WTC11 (cell line): Measurements from ENCODE around the gene IQSEC1. TPM values are rescaled to one million over a fixed set of nuclear protein-coding genes. Genes with fewer than 3 reads are reported as not detected.

Experiments
- ATAC-seq: fragments of 200-7000 bp; cut with Tn5 transposase; 2 replicates; pipeline ENCODE4 v1.10.0; 2021; ENCODE audit warnings: mild to moderate bottlenecking, moderate library complexity
- CTCF ChIA-PET: fragments of 300-600 bp; sonication (Branson Sonifier 250); formaldehyde crosslinking; loops from one replicate; lab custom pipeline; 2021; ENCODE audit warnings: antibody characterized with exemption; lab: Charles Lee
- POLR2A ChIA-PET: fragments of 350-600 bp; sonication (Branson Sonifier 250); formaldehyde crosslinking; loops from one replicate; lab custom pipeline; 2021; ENCODE audit warnings: antibody characterized with exemption; lab: Charles Lee
- DNase-seq: peaks from one replicate; pipeline ENCODE4 v3.0.0; 2021; ENCODE audit warnings: low spot score
- H3K27ac Mint-ChIP-seq: 2 replicates; pipeline ENCODE4 v1.8.0; 2021; ENCODE audit warnings: mixed read lengths
- H3K27me3 Mint-ChIP-seq: 2 replicates; pipeline ENCODE4 v1.8.0; 2021; ENCODE audit warnings: low read depth, mild to moderate bottlenecking, moderate library complexity, mixed read lengths
- H3K36me3 Mint-ChIP-seq: 2 replicates; pipeline ENCODE4 v1.8.0; 2021; ENCODE audit warnings: mixed read lengths
- H3K4me1 Mint-ChIP-seq: 2 replicates; pipeline ENCODE4 v1.8.0; 2022; ENCODE audit warnings: mixed read lengths
- H3K4me3 Mint-ChIP-seq: 2 replicates; pipeline ENCODE4 v1.8.0; 2021; ENCODE audit warnings: mild to moderate bottlenecking, moderate library complexity, mixed read lengths
- H3K9me3 Mint-ChIP-seq: 2 replicates; pipeline ENCODE4 v1.8.0; 2021; ENCODE audit warnings: mixed read lengths
- EMX1 ChIP-seq: fragments of 250-450 bp; sonication (Bioruptor Pico); IDR thresholded peaks from 2 replicates; pipeline ENCODE4 v1.8.0; 2021; ENCODE audit warnings: mild to moderate bottlenecking
- FOXJ3 ChIP-seq: sonication (generic); formaldehyde crosslinking; IDR thresholded peaks from 2 replicates; pipeline ENCODE4 v1.9.0; 2021; ENCODE audit warnings: missing genetic modification reagents, mild to moderate bottlenecking, borderline replicate concordance
- FOXP1 ChIP-seq: sonication (generic); formaldehyde crosslinking; IDR thresholded peaks from 2 replicates; pipeline ENCODE4 v1.8.0; 2022; ENCODE audit warnings: missing genetic modification reagents, mild to moderate bottlenecking, moderate library complexity, borderline replicate concordance
- GABPB1 ChIP-seq: sonication (generic); formaldehyde crosslinking; IDR thresholded peaks from 2 replicates; pipeline ENCODE4 v1.8.1; 2023; ENCODE audit warnings: mild to moderate bottlenecking, missing genetic modification reagents
- MXD4 ChIP-seq: fragments of 250-450 bp; sonication (Bioruptor Pico); IDR thresholded peaks from 2 replicates; pipeline ENCODE4 v1.8.0; 2021; ENCODE audit warnings: mild to moderate bottlenecking, moderate library complexity, borderline replicate concordance
- NFATC4 ChIP-seq: fragments of 250-450 bp; sonication (Bioruptor Pico); IDR thresholded peaks from 2 replicates; pipeline ENCODE4 v1.9.0; 2021; ENCODE audit warnings: mild to moderate bottlenecking
- NR1H2 ChIP-seq: sonication (generic); formaldehyde crosslinking; IDR thresholded peaks from 2 replicates; pipeline ENCODE4 v1.9.0; 2021; ENCODE audit warnings: mild to moderate bottlenecking, moderate library complexity, missing genetic modification reagents
- NR2C2 ChIP-seq: sonication (generic); formaldehyde crosslinking; IDR thresholded peaks from 2 replicates; pipeline ENCODE4 v1.8.0; 2022; ENCODE audit warnings: mild to moderate bottlenecking, missing genetic modification reagents
- NR3C1 ChIP-seq: sonication (generic); formaldehyde crosslinking; conservative IDR thresholded peaks from 2 replicates; pipeline ENCODE4 v1.8.1; 2023; ENCODE audit warnings: low read depth, mild to moderate bottlenecking, missing genetic modification reagents
- OVOL2 ChIP-seq: fragments of 250-450 bp; sonication (Bioruptor Pico); IDR thresholded peaks from 2 replicates; pipeline ENCODE4 v1.9.0; 2021; ENCODE audit warnings: mild to moderate bottlenecking, borderline replicate concordance
- SOX15 ChIP-seq: fragments of 250-450 bp; sonication (Bioruptor Pico); IDR thresholded peaks from 2 replicates; pipeline ENCODE4 v1.9.0; 2021; ENCODE audit warnings: mild to moderate bottlenecking
- TP53 ChIP-seq: sonication (generic); formaldehyde crosslinking; IDR thresholded peaks from 2 replicates; pipeline ENCODE4 v1.8.1; 2023; ENCODE audit warnings: mild to moderate bottlenecking, missing genetic modification reagents
- ZBTB21 ChIP-seq: sonication (generic); formaldehyde crosslinking; IDR thresholded peaks from 2 replicates; pipeline ENCODE4 v1.8.1; 2023; ENCODE audit warnings: mild to moderate bottlenecking, missing genetic modification reagents, borderline replicate concordance
- ZNF263 ChIP-seq: sonication (generic); formaldehyde crosslinking; IDR thresholded peaks from 2 replicates; pipeline ENCODE4 v1.8.1; 2022; ENCODE audit warnings: low read depth, mild to moderate bottlenecking, moderate library complexity, missing genetic modification reagents
- ZNF416 ChIP-seq: fragments of 250-450 bp; sonication (Bioruptor Pico); IDR thresholded peaks from 2 replicates; pipeline ENCODE4 v1.9.0; 2021; ENCODE audit warnings: mild to moderate bottlenecking, inconsistent platforms
- ZNF671 ChIP-seq: fragments of 250-450 bp; sonication (Bioruptor Pico); IDR thresholded peaks from 2 replicates; pipeline ENCODE4 v1.8.0; 2021; ENCODE audit warnings: mild to moderate bottlenecking
- total RNA-seq: library from RNA; stranded (reverse); gene quantifications from 3 replicates; pipeline ENCODE4 v1.2.3, GENCODE V29; 2021
- TF ChIP-seq, protein P1 (sequence below): fragments of 250-450 bp; sonication (Bioruptor Pico); IDR thresholded peaks from 2 replicates; pipeline ENCODE4 v1.9.0; 2021; ENCODE audit warnings: mild to moderate bottlenecking
- TF ChIP-seq, protein P2 (sequence below): sonication (generic); formaldehyde crosslinking; IDR thresholded peaks from 2 replicates; pipeline ENCODE4 v1.8.1; 2022; ENCODE audit warnings: mild to moderate bottlenecking, moderate library complexity, missing genetic modification reagents
- TF ChIP-seq, protein P3 (sequence below): sonication (generic); formaldehyde crosslinking; IDR thresholded peaks from 2 replicates; pipeline ENCODE4 v1.8.0; 2022; ENCODE audit warnings: mild to moderate bottlenecking, missing genetic modification reagents
- TF ChIP-seq, protein P4 (sequence below): sonication (generic); formaldehyde crosslinking; IDR thresholded peaks from 2 replicates; pipeline ENCODE4 v1.8.0; 2023; ENCODE audit warnings: mild to moderate bottlenecking, missing genetic modification reagents
- TF ChIP-seq, protein P5 (sequence below): sonication (generic); formaldehyde crosslinking; IDR thresholded peaks from 2 replicates; pipeline ENCODE4 v1.8.1; 2023; ENCODE audit warnings: mild to moderate bottlenecking, missing genetic modification reagents, moderate library complexity

The IQSEC1 gene
- total RNA-seq, 1 experiment from 2014 or later: 35.0 TPM

DNA sequence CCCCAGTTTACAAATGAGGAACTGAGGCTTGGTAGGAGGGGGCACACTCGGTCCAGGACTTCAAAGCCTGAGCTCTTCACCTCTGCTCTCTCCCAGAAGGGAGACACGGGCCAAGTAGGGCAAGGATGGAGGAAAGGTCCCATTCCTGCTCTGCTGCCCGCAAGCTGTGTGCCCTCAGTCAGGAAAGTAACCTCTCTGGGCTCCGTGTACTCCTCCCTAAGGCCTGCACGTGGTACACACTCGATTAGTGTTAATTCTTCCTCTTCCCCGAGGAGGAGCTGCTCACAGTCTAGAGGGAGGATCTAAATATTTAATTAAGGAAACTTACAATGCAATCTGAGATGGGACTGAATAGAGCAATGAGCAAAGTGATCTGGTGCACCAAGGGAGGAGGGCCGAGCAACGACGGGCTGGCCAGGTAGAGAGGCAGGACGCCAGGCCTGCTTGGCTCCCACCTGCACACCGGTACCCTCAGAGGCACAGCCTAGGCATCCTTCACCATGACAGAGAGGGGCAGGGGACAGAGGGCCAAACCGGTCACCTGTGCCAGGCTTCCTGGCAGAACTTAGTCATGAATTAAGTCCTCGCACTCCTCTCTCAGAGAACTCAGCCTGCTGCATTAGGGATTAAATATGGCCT lies 47.2 kb upstream of the IQSEC1 start (continued):
- TF ChIP-seq, protein P1, sequence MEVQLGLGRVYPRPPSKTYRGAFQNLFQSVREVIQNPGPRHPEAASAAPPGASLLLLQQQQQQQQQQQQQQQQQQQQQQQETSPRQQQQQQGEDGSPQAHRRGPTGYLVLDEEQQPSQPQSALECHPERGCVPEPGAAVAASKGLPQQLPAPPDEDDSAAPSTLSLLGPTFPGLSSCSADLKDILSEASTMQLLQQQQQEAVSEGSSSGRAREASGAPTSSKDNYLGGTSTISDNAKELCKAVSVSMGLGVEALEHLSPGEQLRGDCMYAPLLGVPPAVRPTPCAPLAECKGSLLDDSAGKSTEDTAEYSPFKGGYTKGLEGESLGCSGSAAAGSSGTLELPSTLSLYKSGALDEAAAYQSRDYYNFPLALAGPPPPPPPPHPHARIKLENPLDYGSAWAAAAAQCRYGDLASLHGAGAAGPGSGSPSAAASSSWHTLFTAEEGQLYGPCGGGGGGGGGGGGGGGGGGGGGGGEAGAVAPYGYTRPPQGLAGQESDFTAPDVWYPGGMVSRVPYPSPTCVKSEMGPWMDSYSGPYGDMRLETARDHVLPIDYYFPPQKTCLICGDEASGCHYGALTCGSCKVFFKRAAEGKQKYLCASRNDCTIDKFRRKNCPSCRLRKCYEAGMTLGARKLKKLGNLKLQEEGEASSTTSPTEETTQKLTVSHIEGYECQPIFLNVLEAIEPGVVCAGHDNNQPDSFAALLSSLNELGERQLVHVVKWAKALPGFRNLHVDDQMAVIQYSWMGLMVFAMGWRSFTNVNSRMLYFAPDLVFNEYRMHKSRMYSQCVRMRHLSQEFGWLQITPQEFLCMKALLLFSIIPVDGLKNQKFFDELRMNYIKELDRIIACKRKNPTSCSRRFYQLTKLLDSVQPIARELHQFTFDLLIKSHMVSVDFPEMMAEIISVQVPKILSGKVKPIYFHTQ: no peak
- TF ChIP-seq, protein P2, sequence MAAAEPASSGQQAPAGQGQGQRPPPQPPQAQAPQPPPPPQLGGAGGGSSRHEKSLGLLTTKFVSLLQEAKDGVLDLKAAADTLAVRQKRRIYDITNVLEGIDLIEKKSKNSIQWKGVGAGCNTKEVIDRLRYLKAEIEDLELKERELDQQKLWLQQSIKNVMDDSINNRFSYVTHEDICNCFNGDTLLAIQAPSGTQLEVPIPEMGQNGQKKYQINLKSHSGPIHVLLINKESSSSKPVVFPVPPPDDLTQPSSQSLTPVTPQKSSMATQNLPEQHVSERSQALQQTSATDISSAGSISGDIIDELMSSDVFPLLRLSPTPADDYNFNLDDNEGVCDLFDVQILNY (CRISPR knock-in tag): no peak
- no peak for TF ChIP-seq OVOL2

DNA sequence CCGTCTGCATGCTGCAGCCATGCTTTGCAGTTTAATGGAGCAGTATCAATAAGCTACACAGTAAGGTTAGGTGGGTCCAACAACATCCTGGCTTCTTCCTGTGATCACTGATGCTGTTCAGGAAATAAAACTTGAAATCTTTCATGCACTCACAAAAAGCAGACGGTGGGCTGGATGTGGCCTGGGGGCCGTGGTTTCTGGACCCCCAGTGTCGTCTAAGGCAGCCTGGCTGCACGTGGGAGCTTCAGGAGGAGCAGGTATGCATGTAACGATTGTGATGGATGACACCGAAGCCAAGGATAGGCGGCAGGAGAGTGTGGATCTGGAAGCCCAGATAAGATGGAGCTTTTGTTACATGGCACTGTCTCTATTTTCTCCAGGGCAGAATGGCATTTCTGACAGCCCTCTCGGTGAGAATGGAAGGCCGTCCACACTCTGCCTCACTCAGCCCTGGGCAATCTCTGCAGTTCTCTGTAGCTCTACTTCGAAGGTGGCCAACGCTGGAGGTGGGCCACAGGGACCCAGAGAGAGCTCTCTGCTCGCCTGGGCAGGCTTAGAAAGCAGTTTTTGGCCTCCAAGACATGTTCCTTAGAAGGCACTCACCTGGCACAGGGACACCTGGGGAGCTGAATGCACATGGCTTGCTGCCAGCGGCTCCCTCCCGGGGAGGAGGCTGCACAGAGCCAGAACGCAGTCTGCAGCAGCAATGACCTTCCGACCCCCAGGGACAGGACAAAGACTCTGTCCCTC lies 46.4 kb upstream of the IQSEC1 start:
- TF ChIP-seq SOX15 (CRISPR knock-in tag) (no peak), ZNF671 (CRISPR knock-in tag) (no peak)
- Mint-ChIP-seq H3K4me3 (no peak overlapping the region), H3K9me3 (no peaks in the 10 kb centered on the region), H3K27ac (no peak overlapping the region), H3K4me1 (peaks cover 12% of the 10 kb centered on the region), H3K27me3 (no peaks in the 10 kb centered on the region), H3K36me3 (no peaks in the 10 kb centered on the region)
- CTCF ChIA-PET: interaction anchor here (0.7 to 1.9 kb wide), 6 partner anchors 12 to 164 kb away, joined by 3 to 10 read pairs (median 6); no protein-coding TSS in a partner anchor
- DNase-seq: no peak
- ATAC-seq: no peak
- POLR2A ChIA-PET: no interaction called here

DNA sequence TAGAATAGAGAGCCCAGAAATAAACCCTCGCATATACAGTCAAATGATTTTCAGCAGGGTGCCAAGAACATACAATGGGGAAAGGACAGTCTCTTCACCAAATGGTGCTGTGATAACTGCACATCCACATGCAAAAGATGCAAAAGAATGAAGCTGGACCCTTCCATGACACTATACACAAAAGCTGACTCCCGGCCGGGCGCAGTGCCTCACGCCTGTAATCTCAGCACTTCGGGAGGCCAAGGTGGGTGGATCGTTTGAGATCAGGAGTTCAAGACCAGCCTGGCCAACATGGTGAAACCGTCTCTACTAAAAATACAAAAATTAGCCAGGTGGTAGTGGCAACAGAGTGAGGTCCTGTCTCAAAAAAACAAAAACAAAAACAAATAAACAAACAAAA lies 43.2 kb upstream of the IQSEC1 start:
- ChIA-PET POLR2A (no interaction called here), CTCF (interaction anchor here (1.1 kb wide), 1 partner anchor 24 kb away, joined by 3 read pairs; no protein-coding TSS in a partner anchor)
- H3K27me3 Mint-ChIP-seq: no peaks in the 10 kb centered on the region
- H3K27ac Mint-ChIP-seq: no peak overlapping the region
- H3K36me3 Mint-ChIP-seq: no peaks in the 10 kb centered on the region
- peaks cover 14% of the 10 kb centered on the region for H3K4me1 Mint-ChIP-seq
- ATAC-seq (no peak), DNase-seq (no peak)
- H3K9me3 Mint-ChIP-seq: no peaks in the 10 kb centered on the region
- no peak overlapping the region for H3K4me3 Mint-ChIP-seq
- TF ChIP-seq ZNF416 (CRISPR knock-in tag) (no peak), NR3C1 (CRISPR knock-in tag) (no peak), NR1H2 (CRISPR knock-in tag) (no peak), FOXJ3 (CRISPR knock-in tag) (no peak), NFATC4 (CRISPR knock-in tag) (no peak), ZNF263 (no peak), GABPB1 (no peak), FOXP1 (CRISPR knock-in tag) (no peak), EMX1 (CRISPR knock-in tag) (no peak), MXD4 (CRISPR knock-in tag) (no peak), TP53 (no peak), NR2C2 (CRISPR knock-in tag) (no peak), ZBTB21 (no peak)
- TF ChIP-seq, protein P3, sequence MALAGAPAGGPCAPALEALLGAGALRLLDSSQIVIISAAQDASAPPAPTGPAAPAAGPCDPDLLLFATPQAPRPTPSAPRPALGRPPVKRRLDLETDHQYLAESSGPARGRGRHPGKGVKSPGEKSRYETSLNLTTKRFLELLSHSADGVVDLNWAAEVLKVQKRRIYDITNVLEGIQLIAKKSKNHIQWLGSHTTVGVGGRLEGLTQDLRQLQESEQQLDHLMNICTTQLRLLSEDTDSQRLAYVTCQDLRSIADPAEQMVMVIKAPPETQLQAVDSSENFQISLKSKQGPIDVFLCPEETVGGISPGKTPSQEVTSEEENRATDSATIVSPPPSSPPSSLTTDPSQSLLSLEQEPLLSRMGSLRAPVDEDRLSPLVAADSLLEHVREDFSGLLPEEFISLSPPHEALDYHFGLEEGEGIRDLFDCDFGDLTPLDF (CRISPR knock-in tag): no peak
- TF ChIP-seq, protein P4, sequence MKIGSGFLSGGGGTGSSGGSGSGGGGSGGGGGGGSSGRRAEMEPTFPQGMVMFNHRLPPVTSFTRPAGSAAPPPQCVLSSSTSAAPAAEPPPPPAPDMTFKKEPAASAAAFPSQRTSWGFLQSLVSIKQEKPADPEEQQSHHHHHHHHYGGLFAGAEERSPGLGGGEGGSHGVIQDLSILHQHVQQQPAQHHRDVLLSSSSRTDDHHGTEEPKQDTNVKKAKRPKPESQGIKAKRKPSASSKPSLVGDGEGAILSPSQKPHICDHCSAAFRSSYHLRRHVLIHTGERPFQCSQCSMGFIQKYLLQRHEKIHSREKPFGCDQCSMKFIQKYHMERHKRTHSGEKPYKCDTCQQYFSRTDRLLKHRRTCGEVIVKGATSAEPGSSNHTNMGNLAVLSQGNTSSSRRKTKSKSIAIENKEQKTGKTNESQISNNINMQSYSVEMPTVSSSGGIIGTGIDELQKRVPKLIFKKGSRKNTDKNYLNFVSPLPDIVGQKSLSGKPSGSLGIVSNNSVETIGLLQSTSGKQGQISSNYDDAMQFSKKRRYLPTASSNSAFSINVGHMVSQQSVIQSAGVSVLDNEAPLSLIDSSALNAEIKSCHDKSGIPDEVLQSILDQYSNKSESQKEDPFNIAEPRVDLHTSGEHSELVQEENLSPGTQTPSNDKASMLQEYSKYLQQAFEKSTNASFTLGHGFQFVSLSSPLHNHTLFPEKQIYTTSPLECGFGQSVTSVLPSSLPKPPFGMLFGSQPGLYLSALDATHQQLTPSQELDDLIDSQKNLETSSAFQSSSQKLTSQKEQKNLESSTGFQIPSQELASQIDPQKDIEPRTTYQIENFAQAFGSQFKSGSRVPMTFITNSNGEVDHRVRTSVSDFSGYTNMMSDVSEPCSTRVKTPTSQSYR (CRISPR knock-in tag): no peak
- TF ChIP-seq, protein P5, sequence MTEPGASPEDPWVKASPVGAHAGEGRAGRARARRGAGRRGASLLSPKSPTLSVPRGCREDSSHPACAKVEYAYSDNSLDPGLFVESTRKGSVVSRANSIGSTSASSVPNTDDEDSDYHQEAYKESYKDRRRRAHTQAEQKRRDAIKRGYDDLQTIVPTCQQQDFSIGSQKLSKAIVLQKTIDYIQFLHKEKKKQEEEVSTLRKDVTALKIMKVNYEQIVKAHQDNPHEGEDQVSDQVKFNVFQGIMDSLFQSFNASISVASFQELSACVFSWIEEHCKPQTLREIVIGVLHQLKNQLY (CRISPR knock-in tag): no peak
